Measurements from ENCODE around the gene GRID1. TPM values are rescaled to one million over a fixed set of nuclear protein-coding genes. Genes with fewer than 3 reads are reported as not detected.

GRID1 gene
- total RNA-seq, 1 donor from 2014 or later, result 7.1 TPM

- Histone ChIP-seq H3K4me1 (no peaks in the 10 kb centered on the region), H3K9me3 (no peaks in the 10 kb centered on the region), H3K4me3 (no peak overlapping the region), H3K27me3 (no peaks in the 10 kb centered on the region), H3K36me3 (no peaks in the 10 kb centered on the region), H3K27ac (no peak overlapping the region)
- intact Hi-C loops (cut with DNase I), result no loop called here
- TF ChIP-seq POLR2A (IDR thresholded peaks at IDR 0.05) (no peak), POLR2AphosphoS5 (IDR thresholded peaks at IDR 0.05; ENCODE audit: insufficient read depth in 1 of 2, low read depth in 1 of 2) (no peak), CTCF (IDR thresholded peaks at IDR 0.05) (no peak)
- DNase-seq (ENCODE audit: extremely low spot score in 2 of 2), result no peak
Measured at GRCh38 chr10:86205306-86206239, 161.0 kb downstream of the GRID1 start.

- H3K4me1 ChIP-seq, result no peaks in the 10 kb centered on the region
- no peaks in the 10 kb centered on the region for H3K9me3 ChIP-seq
- no peak overlapping the region for H3K27ac ChIP-seq
- H3K27me3 ChIP-seq, result no peaks in the 10 kb centered on the region
- intact Hi-C loops (cut with DNase I), result no loop called here
- TF ChIP-seq POLR2A (IDR thresholded peaks at IDR 0.05) (no peak), CTCF (IDR thresholded peaks at IDR 0.05) (no peak), POLR2AphosphoS5 (IDR thresholded peaks at IDR 0.05; ENCODE audit: insufficient read depth in 1 of 2, low read depth in 1 of 2) (no peak)
- DNase-seq (ENCODE audit: extremely low spot score in 2 of 2), result no peak
- no peak overlapping the region for H3K4me3 ChIP-seq
- no peaks in the 10 kb centered on the region for H3K36me3 ChIP-seq
Measured at GRCh38 chr10:86204421-86205305, 161.9 kb downstream of the GRID1 start.

DNA sequence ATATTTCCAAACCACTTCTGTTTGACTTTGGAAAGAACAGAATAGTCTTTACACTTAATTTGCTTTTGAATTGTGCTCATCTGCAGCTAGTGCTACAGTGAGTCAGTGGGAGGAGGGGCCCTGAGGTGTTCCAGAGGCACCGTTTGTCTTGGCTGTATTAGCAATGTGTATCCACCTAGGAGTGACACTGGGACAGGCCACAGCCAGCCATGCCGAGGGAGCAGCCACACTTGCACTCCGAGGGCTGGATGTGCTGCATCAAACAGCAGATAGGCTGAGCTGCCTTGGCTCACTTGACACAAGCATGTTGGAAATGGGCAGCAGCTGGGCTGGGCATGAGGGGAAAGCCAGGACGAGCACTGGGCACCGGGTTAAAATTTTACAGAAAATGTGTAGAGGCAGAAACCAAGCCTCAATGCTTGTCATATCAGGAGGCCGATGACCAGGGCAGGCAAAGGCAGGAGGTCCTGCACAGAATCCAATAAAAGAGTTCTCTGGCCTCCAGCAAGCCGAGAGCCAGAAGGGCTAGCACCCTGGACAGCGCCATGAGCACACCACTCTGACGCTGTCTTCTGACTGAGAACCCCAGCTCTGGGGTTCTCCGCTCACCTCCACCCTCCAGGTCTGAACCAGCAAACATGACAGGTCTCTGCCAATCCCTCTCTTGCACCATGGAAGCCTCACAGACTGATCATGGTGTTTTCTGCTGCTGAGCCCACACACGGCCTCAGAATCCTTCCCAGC is 163.3 kb downstream of the GRID1 start:
- Histone ChIP-seq H3K4me1 (no peaks in the 10 kb centered on the region), H3K27ac (no peak overlapping the region), H3K4me3 (no peak overlapping the region), H3K27me3 (no peaks in the 10 kb centered on the region), H3K36me3 (no peaks in the 10 kb centered on the region), H3K9me3 (no peaks in the 10 kb centered on the region)
- intact Hi-C loops (cut with DNase I), result no loop called here
- no peak for DNase-seq (ENCODE audit: extremely low spot score in 2 of 2)
- no peak for TF ChIP-seq CTCF (IDR thresholded peaks at IDR 0.05)

DNA sequence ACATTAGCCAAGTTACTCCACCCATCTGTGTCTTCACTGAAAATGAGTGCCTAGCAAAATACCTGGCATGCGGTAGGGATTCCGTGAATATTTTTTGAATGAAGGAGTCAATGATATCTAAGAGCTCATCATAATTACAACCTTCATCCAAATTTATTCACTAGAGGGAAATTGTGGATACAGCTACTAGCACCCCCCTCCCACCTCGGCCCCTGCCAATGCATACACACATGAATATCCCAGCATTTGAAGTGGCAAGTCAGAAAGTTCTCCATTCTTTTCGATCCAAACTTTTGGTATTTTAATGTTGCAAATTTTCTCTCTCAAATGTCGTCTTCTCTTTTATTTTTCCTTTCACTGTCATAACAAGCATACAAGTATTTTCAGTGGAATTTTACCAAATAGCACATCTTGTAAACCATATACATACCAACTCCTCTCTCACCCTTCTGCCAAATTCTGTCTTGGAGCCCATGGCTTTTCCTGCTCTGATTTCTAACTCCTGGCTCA is 164.3 kb downstream of the GRID1 start:
- no peak for TF ChIP-seq POLR2AphosphoS5 (IDR thresholded peaks at IDR 0.05; ENCODE audit: insufficient read depth in 1 of 2, low read depth in 1 of 2)
- TF ChIP-seq POLR2A (IDR thresholded peaks at IDR 0.05), result no peak
- no peak for TF ChIP-seq CTCF (IDR thresholded peaks at IDR 0.05)
- Histone ChIP-seq H3K27ac (no peak overlapping the region), H3K36me3 (no peaks in the 10 kb centered on the region), H3K4me3 (no peak overlapping the region), H3K9me3 (no peaks in the 10 kb centered on the region), H3K27me3 (no peaks in the 10 kb centered on the region), H3K4me1 (no peaks in the 10 kb centered on the region)
- intact Hi-C loops (cut with DNase I), result no loop called here
- no peak for DNase-seq (ENCODE audit: extremely low spot score in 2 of 2)
